ENCODE measurements around the gene KDM6A. TPM values are rescaled to one million over a fixed set of nuclear protein-coding genes. Genes with fewer than 3 reads are reported as not detected.
A peak's percentile ranks its signal among the peaks of the same experiment; 100 is the strongest.

Gene KDM6A
- total RNA-seq, 6 experiments from 2014 or later = 7.1 to 20.9 (median 15.7) TPM

GRCh38 chrX:45006002-45006800 lies 133.2 kb downstream of the KDM6A start:
- WGBS (ENCODE audit: insufficient coverage, low coverage, low lambda C conversion rate, missing lambda C conversion rate) = 93% methylated on average over 13 of the region's 13 CpGs
- Histone ChIP-seq H3K36me3 (no peaks in the 10 kb centered on the region), H3K27me3 (no peaks in the 10 kb centered on the region), H3K4me3 (no peak overlapping the region), H3K9me3 (no peaks in the 10 kb centered on the region), H3K27ac (no peak overlapping the region), H3K4me1 (peaks cover 0 to 26% (median 5%) of the 10 kb centered on the region in 4 donors)
- TF ChIP-seq, protein P1, sequence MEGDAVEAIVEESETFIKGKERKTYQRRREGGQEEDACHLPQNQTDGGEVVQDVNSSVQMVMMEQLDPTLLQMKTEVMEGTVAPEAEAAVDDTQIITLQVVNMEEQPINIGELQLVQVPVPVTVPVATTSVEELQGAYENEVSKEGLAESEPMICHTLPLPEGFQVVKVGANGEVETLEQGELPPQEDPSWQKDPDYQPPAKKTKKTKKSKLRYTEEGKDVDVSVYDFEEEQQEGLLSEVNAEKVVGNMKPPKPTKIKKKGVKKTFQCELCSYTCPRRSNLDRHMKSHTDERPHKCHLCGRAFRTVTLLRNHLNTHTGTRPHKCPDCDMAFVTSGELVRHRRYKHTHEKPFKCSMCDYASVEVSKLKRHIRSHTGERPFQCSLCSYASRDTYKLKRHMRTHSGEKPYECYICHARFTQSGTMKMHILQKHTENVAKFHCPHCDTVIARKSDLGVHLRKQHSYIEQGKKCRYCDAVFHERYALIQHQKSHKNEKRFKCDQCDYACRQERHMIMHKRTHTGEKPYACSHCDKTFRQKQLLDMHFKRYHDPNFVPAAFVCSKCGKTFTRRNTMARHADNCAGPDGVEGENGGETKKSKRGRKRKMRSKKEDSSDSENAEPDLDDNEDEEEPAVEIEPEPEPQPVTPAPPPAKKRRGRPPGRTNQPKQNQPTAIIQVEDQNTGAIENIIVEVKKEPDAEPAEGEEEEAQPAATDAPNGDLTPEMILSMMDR (IDR thresholded peaks at IDR 0.05) = no peak
- TF ChIP-seq POLR2A (IDR thresholded peaks at IDR 0.05) = no peak
- ATAC-seq (no peak), DNase-seq (no peak)
- intact Hi-C loops (cut with DNase I) = no loop called here

DNA sequence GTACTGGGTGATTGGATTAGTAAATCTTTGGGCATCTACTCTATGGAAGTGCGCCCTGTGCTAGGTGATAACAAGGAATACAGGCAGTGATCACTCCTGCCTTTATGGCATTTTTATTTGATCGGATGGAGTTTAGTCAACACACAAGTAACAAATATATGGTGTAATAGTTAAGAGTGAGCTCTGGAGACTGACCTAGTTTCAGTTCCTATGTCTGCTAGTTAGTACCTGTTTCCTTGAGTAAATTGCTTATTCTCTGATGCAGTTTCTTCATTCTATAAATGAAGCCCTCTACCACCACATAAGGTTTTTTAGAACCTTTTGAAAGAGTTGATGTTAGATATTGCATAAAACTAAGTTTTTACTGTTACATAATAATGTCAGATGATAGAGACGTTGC lies 134.6 kb downstream of the KDM6A start:
- Histone ChIP-seq H3K36me3 (no peaks in the 10 kb centered on the region), H3K4me3 (no peak overlapping the region), H3K27ac (no peak overlapping the region), H3K27me3 (no peaks in the 10 kb centered on the region), H3K4me1 (peaks cover 0 to 14% (median 4%) of the 10 kb centered on the region in 4 donors), H3K9me3 (no peaks in the 10 kb centered on the region)
- TF ChIP-seq, protein P1 (IDR thresholded peaks at IDR 0.05) = no peak
- no peak for TF ChIP-seq POLR2A (IDR thresholded peaks at IDR 0.05)
- DNase-seq (no peak), ATAC-seq (peak; percentile 38 to 65 (median 49))
- intact Hi-C loops (cut with DNase I) = no loop called here
- 41% methylated on average over 3 of the region's 3 CpGs for WGBS (ENCODE audit: insufficient coverage, low coverage, low lambda C conversion rate, missing lambda C conversion rate)

GRCh38 chrX:45009371-45010000 lies 136.5 kb downstream of the KDM6A start:
- peaks cover 0 to 15% (median 4%) of the 10 kb centered on the region in 4 donors for H3K4me1 ChIP-seq
- H3K27me3 ChIP-seq = no peaks in the 10 kb centered on the region
- intact Hi-C loops (cut with DNase I) = no loop called here
- H3K27ac ChIP-seq = no peak overlapping the region
- WGBS (ENCODE audit: insufficient coverage, low coverage, low lambda C conversion rate, missing lambda C conversion rate) = 83% methylated on average over 3 of the region's 3 CpGs
- no peak for TF ChIP-seq POLR2A (IDR thresholded peaks at IDR 0.05)
- TF ChIP-seq, protein P1 (IDR thresholded peaks at IDR 0.05) = no peak
- no peaks in the 10 kb centered on the region for H3K9me3 ChIP-seq
- ATAC-seq (no peak), DNase-seq (no peak)
- H3K4me3 ChIP-seq = no peak overlapping the region
- H3K36me3 ChIP-seq = no peaks in the 10 kb centered on the region

DNA sequence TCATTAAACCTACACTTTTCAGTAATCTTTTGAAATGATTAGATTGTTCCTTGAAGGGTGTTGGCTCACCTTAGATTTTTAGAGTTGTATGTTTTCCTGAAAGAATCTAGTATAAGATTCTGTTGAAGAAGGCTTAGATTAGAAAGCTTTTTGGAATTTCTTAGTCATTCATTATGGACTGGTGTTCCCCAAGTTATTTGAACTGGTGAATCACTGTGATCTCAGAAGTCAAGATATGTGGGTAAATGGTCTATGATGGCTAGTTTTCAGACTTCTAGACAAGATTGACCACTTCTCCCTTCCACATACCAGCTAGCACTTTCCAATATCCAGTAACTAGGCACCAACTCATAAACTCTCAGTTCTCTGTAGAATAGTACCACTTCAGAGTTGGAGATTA lies 138.1 kb downstream of the KDM6A start:
- H3K36me3 ChIP-seq = no peaks in the 10 kb centered on the region
- TF ChIP-seq, protein P1 (IDR thresholded peaks at IDR 0.05) = no peak
- TF ChIP-seq POLR2A (IDR thresholded peaks at IDR 0.05) = no peak
- ATAC-seq (no peak), DNase-seq (no peak)
- no peak overlapping the region for H3K27ac ChIP-seq
- H3K4me3 ChIP-seq = no peak overlapping the region
- H3K9me3 ChIP-seq = no peaks in the 10 kb centered on the region
- intact Hi-C loops (cut with DNase I) = no loop called here
- peaks cover 0 to 15% (median 4%) of the 10 kb centered on the region in 4 donors for H3K4me1 ChIP-seq
- H3K27me3 ChIP-seq = no peaks in the 10 kb centered on the region

Measured in right lobe of liver (tissue), 6 donors.